ENCODE data around the gene ING4.

Gene ING4

DNA sequence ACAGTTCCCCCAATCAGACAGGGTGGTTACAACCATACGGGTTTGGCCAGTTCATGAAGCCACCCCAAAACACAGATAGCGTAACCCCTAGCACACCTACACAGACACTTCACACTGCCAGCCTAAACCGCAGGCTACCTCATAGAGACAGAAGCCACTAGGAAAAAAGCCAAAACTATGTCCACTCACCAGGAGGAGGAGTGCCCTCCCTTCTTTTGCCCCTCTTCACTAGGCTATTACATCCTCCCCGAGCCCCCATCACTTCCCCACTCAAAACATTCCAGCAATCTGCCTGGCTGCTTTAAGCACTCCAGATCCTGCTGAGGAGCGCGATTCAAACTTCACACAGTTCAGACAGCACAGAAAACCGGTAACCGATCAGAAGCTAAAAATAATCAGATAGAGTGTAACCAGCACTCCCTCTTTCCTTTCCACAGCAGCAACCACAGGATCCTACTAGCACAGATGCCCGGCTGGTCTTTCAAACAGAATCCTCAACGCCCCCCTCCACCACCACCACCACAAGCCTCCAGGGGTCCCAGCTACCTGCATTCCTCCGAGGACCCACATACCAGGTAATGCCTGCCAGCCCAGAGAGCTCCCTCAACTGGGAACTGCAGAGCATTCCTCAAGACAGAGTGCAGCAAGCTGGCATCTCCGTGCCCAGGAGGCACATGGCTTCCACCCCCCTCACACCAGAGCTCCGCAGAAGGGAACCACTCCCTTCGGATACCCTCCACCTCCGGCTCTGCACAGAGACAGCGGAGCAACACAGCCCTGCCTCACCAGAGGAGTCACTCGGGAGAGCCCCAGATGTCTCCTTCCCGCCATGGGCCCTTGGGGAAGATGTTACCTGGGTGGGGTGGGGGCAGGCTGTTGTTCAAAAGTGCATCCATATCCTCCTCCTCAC lies 57.2 kb downstream of the ING4 start:
- DNase-seq = no peak

GRCh38 chr12:6604259-6605029 lies 58.5 kb downstream of the ING4 start:
- no peak for DNase-seq

DNA sequence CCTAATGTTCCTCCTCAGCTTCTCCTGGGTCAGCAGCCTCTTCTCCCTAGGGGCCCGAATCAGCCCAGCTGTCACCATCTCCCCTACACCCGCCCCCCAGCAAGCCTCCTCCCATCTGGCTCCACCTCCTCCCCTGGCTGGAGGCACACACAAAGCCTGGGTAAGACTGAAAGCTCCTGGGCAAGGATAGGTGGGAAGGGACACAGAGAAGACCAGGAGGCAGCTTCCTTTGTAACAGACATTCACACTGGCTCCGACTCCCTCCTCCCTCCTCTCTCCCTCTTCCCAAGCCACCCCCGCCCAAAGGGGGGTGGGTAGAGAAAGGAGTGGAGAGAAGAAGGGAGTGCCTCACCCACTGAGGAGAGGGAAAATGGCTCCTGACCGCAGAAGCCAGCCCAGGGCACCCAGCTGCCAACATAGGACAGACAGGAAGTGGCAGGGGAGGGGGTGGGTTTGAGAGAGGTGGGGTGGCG lies 59.8 kb downstream of the ING4 start:
- DNase-seq = no peak

- no peak for DNase-seq
Observed at GRCh38 chr12:6602526-6602925, 60.4 kb downstream of the ING4 start.
